NCI-H1417 treated with DMSO at 0.1 percent for 48 hours (cell line): Measurements from ENCODE around the gene DYNC1LI2.
"Not testable (repeated sequence)": the region's sequence is repeated elsewhere in the genome, so short reads cannot be mapped to it uniquely, and the experiment has no call there.

Experiments used
- DNase-seq: peaks from one replicate; lab custom pipeline; 2025; lab: John Stamatoyannopoulos, UW

DYNC1LI2 gene

GRCh38 chr16:66696669-66697630 lies 54.5 kb downstream of the DYNC1LI2 start, which contains the start of gene CMTM4:
TSS of gene CMTM4 (minus strand) at chr16:66696743. CDS start at chr16:66696525, 218 bp downstream.
- peak; percentile 17 for DNase-seq

DNA sequence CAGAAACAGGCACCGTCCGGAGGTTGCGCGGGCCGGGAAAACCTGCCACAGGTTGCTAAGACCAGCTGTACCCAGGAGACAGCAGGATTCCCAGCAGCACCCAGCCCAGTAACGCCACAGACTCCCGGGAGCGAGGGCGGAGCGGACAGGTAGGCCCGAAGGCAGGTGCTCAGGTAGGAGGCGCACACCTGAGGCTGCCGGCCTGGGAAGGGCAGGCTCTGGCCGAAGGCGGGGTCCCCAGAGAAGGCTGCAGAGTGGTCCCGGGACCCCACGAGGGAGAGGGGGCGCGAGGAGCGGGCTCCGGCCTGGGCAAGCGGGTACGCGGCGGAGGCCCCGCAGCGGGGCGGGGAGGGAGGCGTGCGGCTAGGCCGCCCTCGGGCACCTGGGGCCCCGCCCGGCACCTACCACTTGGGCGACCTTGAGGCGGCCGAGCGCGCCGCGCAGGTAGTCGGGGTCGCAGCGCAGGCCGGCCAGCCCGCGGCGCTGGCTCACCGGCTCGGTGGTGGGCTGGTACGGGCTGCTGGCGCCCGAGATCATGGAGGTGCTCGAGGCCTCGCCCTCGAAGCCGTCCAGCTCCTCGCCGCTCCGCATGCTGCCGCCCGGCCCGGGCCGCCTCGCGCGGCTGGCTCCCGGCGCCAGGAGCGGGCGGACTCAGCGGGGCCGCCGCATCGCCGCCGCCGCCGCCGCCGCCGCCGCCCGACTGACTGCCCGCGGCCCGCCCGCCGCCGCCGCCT lies 55.3 kb downstream of the DYNC1LI2 start:
- peak; percentile 4 for DNase-seq

DNA sequence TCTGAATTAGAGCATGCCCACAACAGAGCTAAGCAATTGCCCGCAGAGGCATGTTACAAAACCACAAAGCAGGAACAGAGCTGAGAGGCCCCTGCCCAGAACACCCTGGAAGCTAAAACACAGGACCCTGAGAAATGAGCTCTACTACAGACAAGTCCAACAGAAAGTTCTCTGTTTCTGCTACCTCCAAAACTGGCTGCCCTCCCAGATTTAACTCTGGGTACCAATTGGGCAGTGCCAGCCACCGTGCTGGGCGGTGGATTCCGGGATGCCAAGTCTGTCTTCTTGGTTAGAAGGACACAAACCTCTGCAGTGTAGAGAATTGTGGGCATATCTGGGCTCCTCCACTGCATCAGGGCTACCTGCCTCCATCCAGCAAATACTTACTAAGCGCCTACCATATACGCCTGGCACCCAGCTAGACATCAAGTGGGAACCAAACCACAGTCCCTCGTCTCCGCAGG lies 55.9 kb downstream of the DYNC1LI2 start:
- no peak for DNase-seq

GRCh38 chr16:66693149-66693548 lies 58.3 kb downstream of the DYNC1LI2 start:
- DNase-seq, result no peak

- DNase-seq, result no peak
Measured at GRCh38 chr16:66692341-66692740, 59.1 kb downstream of the DYNC1LI2 start.

DNA sequence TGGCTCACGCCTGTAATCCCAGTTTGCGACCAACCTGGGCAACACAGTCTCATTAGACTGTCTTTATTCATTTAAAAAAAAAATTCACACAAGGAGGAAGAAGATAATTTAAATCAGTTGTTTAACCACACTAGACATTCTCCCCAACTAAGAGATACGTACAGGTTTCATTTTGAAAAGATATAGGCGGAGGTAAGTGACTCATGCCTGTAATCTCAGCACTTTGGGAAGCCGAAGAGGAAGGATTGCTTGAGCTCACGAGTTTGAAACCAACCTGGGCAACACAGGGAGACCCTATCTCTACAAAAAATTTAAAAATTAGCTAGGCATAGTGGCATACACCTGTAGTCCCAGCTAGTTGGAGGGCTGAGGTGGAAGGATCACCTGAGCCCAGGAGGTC lies 60.2 kb downstream of the DYNC1LI2 start:
- no peak for DNase-seq

- DNase-seq, result no peak
Measured at GRCh38 chr16:66690106-66690847, 61.1 kb downstream of the DYNC1LI2 start.

DNA sequence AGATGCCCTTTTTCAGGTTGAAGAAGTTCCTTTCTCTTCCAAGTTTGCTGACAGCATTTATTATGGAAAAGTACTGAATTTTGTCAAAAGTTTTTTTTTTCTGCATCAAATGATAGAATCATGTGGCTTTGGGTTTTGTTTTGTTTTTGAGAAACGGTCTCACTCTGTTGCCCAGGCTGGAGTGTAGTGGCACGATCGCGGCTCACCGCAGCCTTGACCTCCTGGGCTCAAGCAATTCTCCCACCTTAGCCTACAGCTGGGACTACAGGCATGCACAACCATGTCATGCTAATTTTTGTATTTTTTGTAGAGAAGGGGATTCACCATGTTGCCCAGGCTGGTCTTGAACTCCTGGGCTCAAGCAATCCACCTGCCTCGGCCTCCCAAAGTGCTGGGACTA lies 62.1 kb downstream of the DYNC1LI2 start:
- DNase-seq, result no peak

DNA sequence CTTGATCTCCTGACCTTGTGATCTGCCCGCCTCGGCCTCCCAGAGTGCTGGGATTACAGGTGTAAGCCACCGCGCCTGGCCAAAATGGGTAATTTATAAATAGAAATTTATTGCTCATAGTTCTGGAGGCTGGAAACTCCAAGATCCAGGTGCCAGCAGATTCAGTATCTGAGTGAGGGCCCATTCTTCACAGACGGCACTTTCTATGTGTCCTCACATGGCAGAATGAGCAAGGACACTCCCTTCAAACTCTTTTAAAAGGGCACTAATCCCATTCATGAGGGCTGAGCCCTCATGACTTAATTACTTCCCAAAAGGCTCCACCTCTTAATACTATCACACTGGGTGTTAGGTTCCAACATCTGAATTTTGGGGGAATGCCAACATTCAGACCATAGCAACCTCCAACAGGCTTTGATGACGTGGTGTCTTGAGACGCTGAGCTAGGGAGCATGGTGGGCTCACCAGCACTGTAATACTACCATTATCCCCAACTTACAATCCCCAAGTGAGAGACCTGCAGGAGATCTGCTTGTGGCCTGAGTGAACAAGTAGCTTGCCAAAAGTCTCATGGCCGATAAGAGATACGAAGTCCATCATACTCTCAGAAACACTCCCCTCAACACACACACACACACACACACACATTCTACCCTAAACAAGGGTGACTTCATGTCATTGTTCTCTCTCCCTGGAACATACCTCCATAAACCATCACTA lies 63.3 kb downstream of the DYNC1LI2 start:
- DNase-seq, result no peak

- DNase-seq, result not testable (repeated sequence)
Measured at GRCh38 chr16:66685501-66686115, 65.8 kb downstream of the DYNC1LI2 start.

DNA sequence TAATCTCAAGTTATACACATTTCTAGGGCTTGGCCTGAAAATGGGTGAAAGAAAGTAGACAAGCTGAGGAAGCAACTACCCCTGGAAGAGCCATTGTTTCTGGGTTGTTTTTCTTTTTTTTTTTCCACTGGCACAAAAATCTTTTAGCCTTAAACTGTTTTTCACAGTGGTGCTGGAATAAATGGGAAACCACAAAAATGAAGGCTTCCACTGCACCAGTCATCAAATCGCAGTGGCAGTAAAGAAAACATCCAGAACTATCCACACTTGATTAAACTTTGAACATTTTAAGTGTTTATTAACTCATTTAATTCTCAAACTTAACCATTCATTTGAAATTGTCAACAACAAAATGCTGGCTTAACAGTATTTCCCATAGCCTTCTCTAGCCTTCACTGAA lies 69.1 kb downstream of the DYNC1LI2 start:
- no peak for DNase-seq

DNA sequence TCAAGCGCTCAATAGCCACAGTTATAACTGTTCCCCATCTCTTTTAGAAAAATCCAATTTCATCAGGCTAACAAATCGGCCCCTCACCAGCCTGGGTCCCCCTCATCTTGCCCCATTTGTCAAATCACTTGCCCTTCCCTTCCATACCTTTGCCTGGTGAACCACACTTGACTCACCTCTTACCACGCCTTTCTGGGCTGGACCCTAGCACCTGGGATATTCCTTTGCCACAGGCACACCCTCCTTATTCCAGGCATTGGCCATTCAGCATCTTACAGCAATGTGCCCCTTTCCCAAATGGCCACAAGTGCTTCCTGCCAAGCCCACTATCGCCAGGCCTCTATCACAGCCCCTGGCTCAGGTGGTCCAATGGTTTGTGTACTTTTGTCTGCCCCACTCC lies 69.7 kb downstream of the DYNC1LI2 start:
- no peak for DNase-seq

GRCh38 chr16:66678337-66678736 lies 73.1 kb downstream of the DYNC1LI2 start:
- DNase-seq, result no peak

DNA sequence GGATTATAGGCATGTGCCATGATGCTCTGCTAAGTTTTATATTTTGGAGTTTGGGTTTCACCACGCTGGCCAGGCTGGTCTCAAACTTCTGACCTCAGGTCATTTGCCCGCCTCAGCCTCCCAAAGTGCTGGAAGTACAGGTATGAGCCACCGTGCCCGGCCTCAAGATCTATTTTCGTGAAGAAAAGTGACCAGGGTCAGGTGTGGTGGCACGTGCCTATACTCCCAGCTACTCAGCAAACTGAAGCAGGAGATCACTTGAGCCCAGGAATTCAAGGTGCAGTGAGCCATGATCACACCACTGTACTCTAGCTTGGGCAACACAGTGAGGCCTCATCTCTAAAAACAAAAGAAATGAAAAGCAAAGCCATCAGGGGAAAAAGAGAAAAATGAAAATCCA lies 73.6 kb downstream of the DYNC1LI2 start:
- no peak for DNase-seq

GRCh38 chr16:66677179-66677578 lies 74.2 kb downstream of the DYNC1LI2 start:
- no peak for DNase-seq

GRCh38 chr16:66676599-66676998 lies 74.8 kb downstream of the DYNC1LI2 start:
- no peak for DNase-seq

DNA sequence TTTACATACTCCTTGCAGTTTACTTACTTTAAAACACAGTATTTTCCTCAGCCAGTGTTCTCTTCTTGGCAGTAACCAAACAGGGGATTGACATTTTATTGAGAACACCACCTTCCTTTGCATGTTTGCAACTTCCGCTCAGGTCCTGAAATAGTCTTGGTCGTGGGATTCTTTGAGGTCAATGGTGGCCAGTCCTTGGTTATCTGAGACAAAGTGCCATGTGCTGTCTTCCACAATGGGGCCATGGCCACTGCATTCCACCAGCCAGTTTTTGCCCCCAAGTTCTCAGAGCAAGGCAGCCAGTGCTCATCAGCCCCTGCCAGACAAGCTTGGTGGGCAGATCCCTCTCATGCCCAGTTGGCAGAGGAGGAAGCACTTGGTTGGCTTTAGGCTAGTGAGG lies 77.7 kb downstream of the DYNC1LI2 start:
- no peak for DNase-seq
